A673 (cell line): Measurements from ENCODE around the gene BTN1A1.

ENCODE experiments used
- CTCF ChIP-seq: fragments of 300-800, 200-600 bp; sonication (generic); conservative IDR thresholded peaks from 2 replicates; pipeline ENCODE4 v1.5.1; 2017; ENCODE audit warnings: low read depth, mild to moderate bottlenecking, antibody characterized with exemption, low read length, moderate library complexity, mixed read lengths
- EZH2 ChIP-seq: fragments of 200-600 bp; sonication (generic); IDR thresholded peaks from 2 replicates; pipeline ENCODE4 v1.6.1; 2017; ENCODE audit warnings: borderline replicate concordance, low read depth, mild to moderate bottlenecking, mixed read lengths, antibody characterized with exemption, low read length; ENCODE audit not compliant: poor library complexity, severe bottlenecking

DNA sequence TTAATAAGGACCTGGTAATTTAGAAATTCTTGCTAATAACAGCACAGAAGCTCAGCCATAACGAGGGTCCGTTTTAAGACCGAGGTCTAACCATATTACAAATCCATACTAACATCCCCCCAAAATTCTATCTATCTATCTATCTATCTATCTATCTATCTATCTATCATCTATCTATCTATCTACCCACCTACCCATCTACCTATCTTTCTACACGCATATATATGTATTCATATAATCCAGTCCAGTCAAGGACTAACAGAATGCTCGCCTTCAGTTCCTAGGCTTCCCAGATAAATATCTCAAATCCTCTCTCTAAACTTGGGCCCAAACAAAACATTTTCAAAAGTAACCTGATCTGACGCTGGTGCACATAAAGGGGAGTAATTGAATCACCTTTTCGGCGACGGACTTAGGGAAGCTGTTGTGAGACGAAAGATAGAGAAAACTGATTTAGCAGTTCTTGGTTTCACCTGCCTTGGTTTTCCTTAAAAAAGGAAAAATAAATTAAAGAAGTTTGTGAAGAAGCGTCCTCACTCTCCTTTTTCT lies 52.6 kb downstream of the BTN1A1 start:
- no peak for TF ChIP-seq CTCF
- no peak for TF ChIP-seq EZH2
